ENCODE measurements around the gene HOMER3.

The HOMER3 gene

DNA sequence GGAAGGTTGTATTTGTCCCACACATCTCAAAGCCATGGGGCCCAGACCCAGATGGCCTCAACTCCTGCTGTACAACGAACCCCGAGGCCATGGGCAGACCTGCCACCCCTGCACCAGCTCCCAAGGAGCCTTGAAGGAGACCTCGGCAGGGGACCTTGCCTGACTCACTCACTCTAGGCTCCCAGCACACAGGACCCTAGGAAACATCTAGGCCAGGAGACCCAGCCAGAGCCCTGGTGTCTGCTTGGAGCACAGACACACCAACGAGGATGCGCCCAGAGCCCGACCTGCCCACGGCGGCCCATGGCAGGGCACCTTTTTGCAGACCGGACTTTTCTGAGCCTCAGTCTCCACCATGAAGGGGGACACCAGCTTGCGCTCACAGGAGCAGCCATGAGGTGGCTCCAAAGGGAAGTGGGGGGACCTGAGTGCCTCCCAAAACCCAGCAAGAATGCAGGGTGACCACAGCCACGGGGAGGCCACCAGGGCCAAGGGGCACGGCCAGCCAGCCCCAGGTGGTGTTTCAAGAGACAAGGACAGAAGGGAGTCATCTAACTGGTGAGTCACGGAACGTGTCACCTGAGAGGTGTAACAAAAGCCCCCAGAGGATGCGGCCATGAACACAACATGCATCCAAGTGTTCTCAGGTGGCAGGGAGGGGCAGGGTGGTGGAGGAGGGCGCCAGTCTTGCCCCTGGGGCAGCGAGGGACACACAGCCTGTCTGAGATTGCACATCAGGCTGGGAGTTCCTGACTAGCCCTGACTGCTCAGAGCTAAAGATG is 40.1 kb downstream of the HOMER3 start:
- DNase-seq = no peak

DNA sequence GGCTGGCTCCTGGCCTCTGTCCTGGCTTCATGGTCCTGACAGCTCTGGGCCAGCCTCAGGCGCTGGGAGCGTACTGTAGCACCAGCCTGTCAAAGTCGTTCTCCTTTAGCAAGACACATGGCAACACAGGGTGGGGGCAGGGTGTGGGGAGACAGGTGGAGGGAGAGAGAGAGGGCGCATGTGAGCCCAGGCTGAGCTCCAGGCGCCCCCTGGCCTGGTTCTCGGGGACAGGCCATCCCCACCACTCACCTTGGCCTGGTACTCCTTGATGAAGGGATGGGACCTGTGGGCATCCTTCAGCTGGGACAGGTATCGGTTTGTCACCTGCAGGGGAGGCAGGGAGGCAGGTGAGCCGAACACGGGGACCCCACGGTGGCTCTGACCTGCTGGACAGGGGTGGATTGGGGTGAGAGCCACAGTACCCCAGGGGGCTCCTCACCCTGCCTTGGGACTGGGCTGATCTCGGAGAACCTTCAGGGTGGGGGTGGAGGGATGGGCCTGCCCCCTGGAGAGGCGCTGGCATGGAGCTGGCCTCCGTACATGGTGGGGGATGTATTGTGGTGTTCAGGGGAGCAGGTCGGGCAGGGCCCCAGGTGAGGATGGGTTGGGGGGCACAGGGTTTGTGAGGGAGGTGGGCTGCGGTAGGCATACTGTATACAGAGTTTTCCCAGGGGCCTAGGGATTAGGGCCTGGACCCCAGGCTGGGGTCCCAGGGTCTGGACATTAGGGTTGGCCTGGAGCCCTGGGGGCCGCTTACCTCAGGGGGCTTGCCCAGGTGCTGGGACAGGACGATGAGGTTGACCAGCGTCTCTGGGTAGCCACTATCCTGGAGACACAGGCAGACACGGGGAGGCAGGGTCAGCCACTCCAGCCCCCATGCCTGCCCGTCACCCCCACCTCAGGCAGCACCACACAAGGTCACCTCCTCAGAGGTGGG is 41.1 kb downstream of the HOMER3 start:
- no peak for DNase-seq

- DNase-seq = no peak
Measured at GRCh38 chr19:18898607-18899408, 42.2 kb downstream of the HOMER3 start.

GRCh38 chr19:18898081-18898606 is 42.9 kb downstream of the HOMER3 start:
- no peak for DNase-seq

DNA sequence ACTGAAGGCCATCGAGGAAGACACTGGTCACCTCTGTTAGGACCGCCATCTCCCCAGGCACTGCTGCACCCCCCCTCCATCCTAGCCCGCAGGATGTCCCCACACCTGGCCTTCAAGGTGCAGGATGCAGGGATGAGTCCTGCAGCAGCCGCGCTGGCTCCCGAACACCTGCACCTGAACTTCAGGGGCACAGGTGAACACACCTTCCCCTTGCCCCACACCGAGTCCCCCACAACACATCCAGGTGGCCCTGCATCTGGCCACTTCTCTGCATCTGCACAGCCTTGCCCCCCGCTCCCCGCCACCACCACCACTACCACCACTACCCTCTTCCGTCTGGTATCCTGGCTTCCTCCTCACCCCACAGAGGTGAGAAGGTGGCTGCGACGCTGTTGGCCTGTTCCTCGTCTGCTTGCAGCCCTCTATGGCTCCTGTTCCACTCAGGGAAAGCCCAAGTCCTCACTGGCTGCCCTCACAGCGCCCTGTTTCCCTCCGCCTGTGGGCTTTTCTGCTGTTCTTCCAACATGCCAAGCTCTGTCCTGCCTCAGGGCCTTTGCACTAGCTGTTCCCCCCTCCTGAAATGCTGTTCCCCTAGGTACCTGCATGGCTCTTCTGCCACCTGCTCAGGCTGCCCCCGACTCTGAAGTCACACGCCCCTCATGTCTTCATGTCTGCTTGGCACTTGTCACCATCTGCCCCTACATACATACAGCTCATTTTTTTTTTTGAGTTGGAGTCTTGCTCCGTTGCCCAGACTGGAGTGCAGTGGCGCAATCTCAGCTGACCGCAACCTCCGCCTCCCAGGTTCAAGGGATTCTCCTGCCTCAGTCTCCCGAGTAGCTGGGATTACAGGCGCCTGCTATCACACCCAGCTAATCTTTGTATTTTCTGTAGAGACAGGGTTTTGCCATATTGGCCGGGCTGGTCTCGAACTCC is 43.7 kb downstream of the HOMER3 start:
- DNase-seq = no peak

GRCh38 chr19:18896421-18896841 is 44.6 kb downstream of the HOMER3 start:
- DNase-seq = peak; percentile 25

DNA sequence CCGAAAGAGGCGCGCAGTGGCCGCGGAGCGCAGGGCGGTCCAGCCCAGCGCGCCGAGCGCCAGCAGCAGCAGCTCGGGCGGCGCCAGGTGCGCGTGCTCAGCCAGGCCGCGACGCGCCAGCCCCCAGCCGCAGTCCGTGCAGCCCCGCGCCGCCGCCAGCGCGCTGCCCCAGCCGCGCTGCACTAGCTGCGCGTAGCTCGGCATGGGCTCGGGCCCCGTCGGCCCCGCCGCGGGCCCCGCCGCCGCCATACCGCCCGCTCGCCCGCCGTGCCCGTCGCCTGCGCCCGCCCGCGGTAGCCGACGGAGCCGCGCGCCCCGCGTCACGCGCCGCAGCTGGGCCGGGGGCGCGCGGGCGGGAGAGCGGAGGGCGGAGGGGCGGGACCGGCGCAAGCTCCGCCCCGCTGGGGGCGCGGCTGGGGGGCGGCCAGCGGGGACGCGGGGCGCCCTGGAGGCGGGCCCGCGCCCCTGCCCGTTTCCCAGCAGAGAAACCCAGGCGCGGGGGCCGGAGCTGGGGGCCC is 45.1 kb downstream of the HOMER3 start, which contains the start of gene CERS1:
CERS1 (minus strand) TSS at position 335 of the 518 bp plus-strand sequence; CDS start at position 249, 86 bp downstream.
- DNase-seq = no peak

GRCh38 chr19:18895038-18895823 is 45.8 kb downstream of the HOMER3 start:
- no peak for DNase-seq

DNA sequence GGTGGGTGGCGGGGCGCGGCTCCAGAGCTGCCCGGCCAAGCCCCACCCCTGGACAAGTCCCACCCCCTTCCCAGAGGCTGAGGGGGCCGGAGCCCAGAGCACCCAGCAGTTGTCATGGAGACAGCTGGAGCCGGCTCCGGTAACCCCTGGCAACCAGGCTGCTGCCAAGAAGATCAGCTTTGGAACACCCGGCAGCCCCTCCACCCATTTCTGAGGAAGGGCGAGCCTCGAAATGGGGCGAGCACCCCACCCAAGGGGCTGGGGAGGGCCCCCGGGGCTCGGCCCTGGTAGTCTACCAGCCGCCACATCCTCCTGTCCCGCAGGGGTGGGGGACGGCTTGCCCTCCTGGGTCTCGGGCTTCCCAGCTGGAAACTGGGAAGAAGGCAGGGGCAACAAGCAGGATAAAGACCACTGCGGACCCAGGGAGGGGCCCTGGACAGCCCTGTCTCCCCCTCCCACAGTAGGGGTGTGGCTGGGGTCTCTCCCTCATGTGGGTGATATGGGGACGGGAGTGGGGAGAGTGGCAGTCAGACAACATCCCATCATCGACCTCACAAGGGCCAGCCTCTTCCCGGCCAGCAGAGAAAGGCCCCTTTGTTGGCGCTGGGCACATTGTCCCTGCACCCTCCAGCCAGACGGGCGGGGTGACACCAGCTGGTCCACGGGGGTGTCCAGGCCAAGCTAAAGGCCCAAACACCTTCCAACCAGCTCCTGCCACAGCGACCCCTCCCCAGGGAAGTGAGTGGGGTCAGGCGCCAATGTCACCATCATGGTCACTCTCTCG is 46.6 kb downstream of the HOMER3 start:
- DNase-seq = no peak

DNA sequence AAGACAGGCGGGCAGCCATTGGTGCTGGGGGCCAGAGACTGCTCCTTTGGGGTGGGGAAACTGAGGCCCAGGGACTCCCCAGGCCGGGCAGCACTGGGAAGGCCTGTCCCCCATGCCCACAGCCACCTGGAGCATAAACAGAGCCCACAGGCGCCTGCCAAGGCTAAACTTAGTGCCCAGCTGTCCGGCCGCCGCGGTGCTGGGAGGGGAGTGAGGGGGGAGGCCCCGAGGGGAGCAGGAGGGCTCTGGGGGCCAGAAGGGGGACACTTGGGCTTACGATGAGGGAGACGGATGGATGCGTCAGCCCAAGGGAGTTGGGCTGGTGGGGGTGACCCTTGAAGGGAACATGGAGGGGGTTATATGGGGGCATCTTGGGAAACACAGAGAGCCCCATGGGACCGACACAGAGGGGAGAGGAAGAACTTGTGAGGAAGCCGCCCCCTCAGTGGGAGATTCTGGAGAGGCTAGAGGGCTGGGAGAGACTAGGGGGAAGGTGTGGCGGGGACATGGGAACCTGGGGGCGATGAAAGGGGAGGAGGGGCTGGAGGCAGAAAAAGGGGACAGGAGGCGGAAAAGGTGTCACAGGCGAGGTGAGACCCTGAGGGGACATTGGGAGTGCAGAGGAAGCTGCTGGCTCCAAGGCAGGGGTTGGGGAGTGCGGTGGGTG is 47.3 kb downstream of the HOMER3 start:
- DNase-seq = no peak

GRCh38 chr19:18889949-18890745 is 50.9 kb downstream of the HOMER3 start:
- no peak for DNase-seq

DNA sequence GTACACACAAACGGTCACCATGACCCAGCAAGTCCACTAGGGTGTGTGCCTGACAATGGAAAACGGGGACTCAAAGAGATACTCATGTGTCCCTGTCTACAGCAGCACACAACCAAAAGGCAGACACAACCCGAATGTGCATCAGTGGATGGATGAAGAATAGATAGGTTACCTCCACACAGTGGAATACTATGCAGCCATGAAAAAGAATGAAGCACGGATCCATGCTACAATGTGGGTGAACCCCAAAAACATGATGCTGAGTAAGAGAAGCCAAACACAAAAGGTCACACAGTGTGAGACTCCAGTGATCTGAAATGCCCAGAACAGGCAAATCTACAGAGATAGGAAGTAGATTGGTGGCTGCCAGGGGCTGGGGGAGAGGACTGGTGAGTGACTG is 54.0 kb downstream of the HOMER3 start:
- no peak for DNase-seq

DNA sequence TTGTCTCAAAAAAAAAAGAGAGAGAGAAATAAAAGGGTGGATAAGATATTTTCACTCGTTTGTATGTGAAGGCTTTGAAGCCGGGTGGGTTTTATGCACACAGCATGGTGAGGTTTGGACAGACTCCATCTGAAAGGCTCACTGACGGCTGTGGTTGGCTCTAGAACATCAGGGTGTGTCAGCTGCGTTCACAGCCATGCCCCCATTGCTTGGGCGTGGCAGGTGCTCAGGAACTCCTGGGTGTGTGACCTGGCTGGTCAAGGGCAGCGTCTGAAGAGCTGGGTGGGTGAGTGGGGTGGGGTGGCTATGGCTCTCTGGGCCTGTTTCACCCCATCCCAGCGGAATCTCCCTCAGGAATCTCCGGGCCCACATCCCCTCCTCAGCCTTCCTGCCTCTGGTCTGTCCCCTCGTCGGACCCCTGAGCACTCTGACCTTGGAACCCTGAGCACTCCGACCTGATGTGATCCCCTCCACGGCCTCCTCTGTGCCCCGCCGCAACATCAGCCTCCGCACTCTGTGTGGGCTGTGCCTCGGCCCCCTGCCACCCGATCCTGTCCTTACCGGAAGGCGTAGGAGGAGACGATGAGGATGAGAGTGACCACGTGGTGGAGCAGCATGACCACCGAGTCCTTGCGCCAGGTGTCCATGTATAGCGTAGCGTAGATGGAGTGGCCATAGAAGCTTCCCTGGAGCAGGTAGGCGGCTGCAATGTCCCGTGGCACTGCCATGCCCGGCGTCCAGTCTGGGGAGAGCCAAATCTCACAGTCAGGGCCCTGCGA is 57.3 kb downstream of the HOMER3 start:
- no peak for DNase-seq

GRCh38 chr19:18881491-18881890 is 59.5 kb downstream of the HOMER3 start:
- no peak for DNase-seq

DNA sequence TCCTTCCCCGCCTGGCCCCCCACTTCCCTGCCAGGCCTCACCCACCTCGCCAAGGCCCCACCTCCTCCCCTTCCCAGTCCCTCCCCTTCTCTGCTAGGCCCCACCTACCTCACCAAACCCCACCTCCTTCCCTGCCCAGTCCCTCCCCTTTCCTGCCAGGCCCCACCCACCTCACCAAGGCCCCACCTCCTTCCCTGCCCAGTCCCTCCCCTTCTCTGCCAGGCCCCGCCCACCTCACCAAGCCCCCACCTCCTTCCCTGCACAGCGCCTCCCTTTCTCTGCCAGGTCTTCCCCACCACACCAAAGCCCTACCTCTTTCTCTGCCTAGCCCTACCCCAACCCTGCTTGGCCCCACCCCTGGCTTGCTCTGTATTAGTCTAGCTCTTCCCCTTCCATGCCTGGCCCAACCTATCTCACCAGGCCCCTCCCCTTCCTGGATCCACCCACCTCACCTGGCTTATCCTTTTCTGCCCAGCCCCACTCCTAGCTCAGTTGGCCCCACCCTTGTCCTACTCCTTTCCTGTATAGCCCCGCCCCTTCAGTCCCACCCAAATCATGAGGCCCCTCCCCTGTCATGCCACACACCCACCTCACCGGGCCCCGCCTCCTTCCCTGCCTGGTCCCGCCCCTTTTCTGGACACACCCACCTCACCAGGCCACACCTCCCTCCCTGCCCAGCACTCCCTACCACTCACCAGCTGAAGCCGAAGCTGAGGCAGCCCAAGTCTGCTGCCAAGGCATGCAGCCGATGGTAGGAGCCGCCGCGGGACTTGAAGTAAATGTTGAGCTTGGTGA is 61.2 kb downstream of the HOMER3 start:
- peak; percentile 40 for DNase-seq
